Endothelial cell of umbilical vein (primary cell): ENCODE data around the gene ITPR1. TPM values are rescaled to one million over a fixed set of nuclear protein-coding genes. Genes with fewer than 3 reads are reported as not detected.

Source experiments
- BruUV-seq: library from RNA; stranded (reverse); fragments of 400-500 nt; replicated peaks from 2 replicates; lab custom pipeline; 2021; lab: Mats Ljungman, UMichigan
- CTCF ChIA-PET: fragments of 300-600, 350-600 bp; sonication (Branson Sonifier 250); formaldehyde crosslinking; loops from one replicate; lab custom pipeline; 2021; ENCODE audit warnings: antibody characterized with exemption, inconsistent platforms; lab: Charles Lee
- POLR2A ChIA-PET: fragments of 300-600, 350-600 bp; sonication (Branson Sonifier 250); formaldehyde crosslinking; loops from one replicate; lab custom pipeline; 2021; ENCODE audit warnings: antibody characterized with exemption, inconsistent platforms; lab: Charles Lee
- DNase-seq: peaks from one replicate; pipeline ENCODE4 v3.0.0-alpha.2; 2011; ENCODE audit warnings: low read depth, low spot score
- FAIRE-seq: peaks from 2 replicates; lab custom pipeline; 2011; peaks lifted over from hg19 to GRCh38; lab: Jason Lieb, UNC
- H2AFZ ChIP-seq: 2 replicates; pipeline ENCODE4 v1.6.0; 2012; ENCODE audit warnings: low read depth, low read length, control low read depth, inconsistent platforms
- H3K27ac ChIP-seq: 2 replicates; pipeline ENCODE4 v1.5.1; 2011; ENCODE audit warnings: low read depth, mild to moderate bottlenecking, control low read depth, low read length, moderate library complexity; ENCODE audit not compliant: insufficient read depth
- H3K27me3 ChIP-seq, 2 experiments: 2 replicates each; pipeline versions ENCODE4 v1.6.0 to v1.6.1; 2011; ENCODE audit warnings: low read length in 2 of 2, mixed read lengths in 1 of 2; ENCODE audit not compliant: control insufficient read depth in 2 of 2, insufficient read depth in 2 of 2
- H3K36me3 ChIP-seq, 2 experiments: 2 replicates in 1 of 2; 3 replicates in 1 of 2; pipeline ENCODE4 v1.5.1; 2011; ENCODE audit warnings: low read length in 2 of 2, mild to moderate bottlenecking in 1 of 2, moderate library complexity in 1 of 2; ENCODE audit not compliant: control insufficient read depth in 2 of 2, insufficient read depth in 2 of 2; ENCODE audit errors: extremely low read depth in 1 of 2
- H3K4me1 ChIP-seq: 3 replicates; pipeline ENCODE4 v1.5.1; 2011; ENCODE audit warnings: mild to moderate bottlenecking, low read length; ENCODE audit not compliant: control insufficient read depth, insufficient read depth; ENCODE audit errors: extremely low read depth
- H3K4me2 ChIP-seq: 2 replicates; pipeline ENCODE4 v1.6.1; 2011; ENCODE audit warnings: low read length, control low read depth, mixed read lengths; ENCODE audit not compliant: insufficient read depth
- H3K4me3 ChIP-seq, 3 experiments: fragments of 200-600 bp in 1 of 3; sonication (generic), shearing (Covaris generic) in 1 of 3; replicated peaks in 1 of 3; 2 replicates each; pipeline ENCODE4 v1.5.1; 2011 to 2016; ENCODE audit warnings: control low read depth in 3 of 3, low read length in 3 of 3, mild to moderate bottlenecking in 2 of 3, inconsistent platforms in 1 of 3, low read depth in 1 of 3, moderate library complexity in 1 of 3; ENCODE audit not compliant: insufficient read depth in 1 of 3
- H3K79me2 ChIP-seq: 2 replicates; pipeline ENCODE4 v1.6.0; 2012; ENCODE audit warnings: low read length, inconsistent platforms; ENCODE audit not compliant: control insufficient read depth, insufficient read depth
- H3K9ac ChIP-seq: replicated peaks from 2 replicates; pipeline ENCODE3; 2011; ENCODE audit warnings: low read length, control low read depth; ENCODE audit not compliant: insufficient read depth; ENCODE audit errors: extremely low read depth
- H3K9me1 ChIP-seq: replicated peaks from 3 replicates; pipeline ENCODE4 v1.6.0; 2011; ENCODE audit warnings: mild to moderate bottlenecking, low read length; ENCODE audit not compliant: control insufficient read depth, insufficient read depth; ENCODE audit errors: extremely low read depth
- H3K9me3 ChIP-seq: replicated peaks from 2 replicates; pipeline ENCODE4 v1.5.1; 2012; ENCODE audit warnings: low read length, inconsistent platforms; ENCODE audit not compliant: control insufficient read depth, insufficient read depth
- H4K20me1 ChIP-seq: replicated peaks from 2 replicates; pipeline ENCODE3; 2011; ENCODE audit warnings: mild to moderate bottlenecking, low read length; ENCODE audit not compliant: control insufficient read depth, insufficient read depth; ENCODE audit errors: extremely low read depth
- CTCF ChIP-seq, 2 donors: IDR thresholded peaks; 1 replicate in 1 of 2; 2 replicates in 1 of 2; pipeline ENCODE4 v1.5.1; 2011; ENCODE audit warnings: low read length in 2 of 2, mild to moderate bottlenecking in 2 of 2, moderate library complexity in 2 of 2, control low read depth in 1 of 2, inconsistent platforms in 1 of 2, low read depth in 1 of 2; ENCODE audit not compliant: insufficient read depth in 1 of 2; ENCODE audit errors: extremely low read depth in 1 of 2
- FOS ChIP-seq: IDR thresholded peaks from 2 replicates; pipeline ENCODE4 v1.6.1; 2011; ENCODE audit warnings: mild to moderate bottlenecking, low read length, moderate library complexity, borderline replicate concordance; ENCODE audit not compliant: insufficient read depth
- JUN ChIP-seq: IDR thresholded peaks from 2 replicates; pipeline ENCODE4 v1.6.1; 2011; ENCODE audit warnings: borderline replicate concordance, low read depth; ENCODE audit not compliant: insufficient read length, insufficient read depth
- MYC ChIP-seq: IDR thresholded peaks from one replicate; pipeline ENCODE4 v1.6.1; 2011; ENCODE audit warnings: mild to moderate bottlenecking, low read depth, low read length
- POLR2A ChIP-seq: IDR thresholded peaks from 2 replicates; pipeline ENCODE4 v1.6.1; 2012; ENCODE audit warnings: low read depth, mild to moderate bottlenecking, control low read depth, low read length
- POLR2AphosphoS5 ChIP-seq: IDR thresholded peaks from 2 replicates; pipeline ENCODE4 v1.6.1; 2012; ENCODE audit warnings: low read depth, mild to moderate bottlenecking, control low read depth, low read length, moderate library complexity; ENCODE audit not compliant: insufficient read depth
- dilution Hi-C: fragments of 300-500 bp; cut with MboI; formaldehyde crosslinking; loops from one replicate; pipeline ENCODE4 v1.15.0; 2019; ENCODE audit warnings: low sequenced_read_pairs; ENCODE audit not compliant: extremely low pct_ligation_motif_present
- intact Hi-C: fragments of 100-400 bp; cut with micrococcal nuclease; formaldehyde crosslinking; loops from one replicate; pipeline ENCODE4 v1.10.0; 2022
- polyA plus RNA-seq, 4 experiments: library from polyadenylated mRNA; depleted of rRNA in 3 of 4; stranded (reverse) in 3 of 4; unstranded in 1 of 4; fragments of >200 nt; gene quantifications; 2 replicates each; pipeline versions ENCODE4 v1.2.1 to v1.2.3, GENCODE V29; 2011 to 2012; ENCODE audit warnings: missing spikeins in 1 of 4
- total RNA-seq: library from RNA; stranded (reverse); gene quantifications from 2 replicates; pipeline ENCODE4 v1.2.3, GENCODE V29; 2021

The ITPR1 gene
- total and polyA plus RNA-seq, 2 donors (not counting 3 experiments of a cell fraction or from before 2014, with no cell fraction given): 5.1 to 16.1 TPM

GRCh38 chr3:4655145-4656045, 162.2 kb downstream of the ITPR1 start:
- no peak overlapping the region for H3K27ac ChIP-seq
- TF ChIP-seq MYC (no peak), FOS (no peak), POLR2AphosphoS5 (no peak), CTCF (IDR thresholded peaks at IDR 0.05; ENCODE audit: extremely low read depth in 1 of 2, insufficient read depth in 1 of 2, low read depth in 1 of 2, low read length in 2 of 2) (no peak), POLR2A (no peak), JUN (no peak)
- H3K36me3 ChIP-seq: no peaks in the 10 kb centered on the region
- BruUV-seq: no TSS peak
- no peaks in the 10 kb centered on the region for H3K9me1 ChIP-seq
- H3K4me3 ChIP-seq: no peak overlapping the region
- DNase-seq (no peak), FAIRE-seq (no peak)
- dilution Hi-C loops: no loop called here
- ChIA-PET CTCF (interaction anchor here (0.8 to 3.9 kb wide), 8 partner anchors 47 to 577 kb away, joined by 3 to 43 read pairs (median 6); partner anchors contain the start of gene BHLHE40), POLR2A (no interaction called here)
- no peaks in the 10 kb centered on the region for H3K79me2 ChIP-seq
- intact Hi-C loops: loop anchor here (1.0 kb wide), 8 partner anchors 56 to 771 kb away; partner anchors contain the start of genes ARL8B and EDEM1
- H3K4me1 ChIP-seq: peaks cover 11% of the 10 kb centered on the region
- no peak overlapping the region for H3K4me2 ChIP-seq
- no peaks in the 10 kb centered on the region for H4K20me1 ChIP-seq
- no peaks in the 10 kb centered on the region for H3K27me3 ChIP-seq
- H2AFZ ChIP-seq: no peak overlapping the region
- H3K9me3 ChIP-seq: no peaks in the 10 kb centered on the region
- no peak overlapping the region for H3K9ac ChIP-seq
